SU-DHL-6 (cell line): Measurements from ENCODE around the gene AMFR.

Experiments used
- CTCF ChIP-seq: fragments of 200-600 bp; sonication (generic); IDR thresholded peaks from one replicate; pipeline ENCODE4 v1.5.1; 2017; ENCODE audit warnings: antibody characterized with exemption, mild to moderate bottlenecking, low read length, moderate library complexity; ENCODE audit not compliant: insufficient read depth, poor library complexity, severe bottlenecking
- EZH2phosphoT487 ChIP-seq: fragments of 200-600 bp; sonication (generic), shearing (Covaris generic); conservative IDR thresholded peaks from 2 replicates; pipeline ENCODE4 v1.6.1; 2018; ENCODE audit warnings: mild to moderate bottlenecking, antibody characterized with exemption, low read length, moderate library complexity, mixed read lengths

- no peak for TF ChIP-seq CTCF
- no peak for TF ChIP-seq EZH2phosphoT487
Observed at GRCh38 chr16:56419740-56420548, 5.4 kb downstream of the AMFR start.
